ENCODE results near the gene PIP.
"Not testable (repeated sequence)": the region's sequence is repeated elsewhere in the genome, so short reads cannot be mapped to it uniquely, and the experiment has no call there.

The PIP gene

GRCh38 chr7:143180771-143181170, 48.9 kb downstream of the PIP start:
- DNase-seq: not testable (repeated sequence)

GRCh38 chr7:143181349-143181748, 49.5 kb downstream of the PIP start:
- no peak for DNase-seq

GRCh38 chr7:143183024-143183423, 51.1 kb downstream of the PIP start, which contains the start of gene TAS2R39:
Gene TAS2R39, plus strand, starts transcription at chr7:143183419. Its CDS starts 0 bp downstream, at chr7:143183419.
- no peak for DNase-seq

- no peak for DNase-seq
Measured at GRCh38 chr7:143185551-143185950, 53.7 kb downstream of the PIP start.

GRCh38 chr7:143188994-143189393, 57.1 kb downstream of the PIP start:
- DNase-seq: no peak
